Spinal cord (tissue), 10 donors: ENCODE results near the gene WLS. TPM values are rescaled to one million over a fixed set of nuclear protein-coding genes. Genes with fewer than 3 reads are reported as not detected.
A peak's percentile ranks its signal among the peaks of the same experiment; 100 is the strongest.

ENCODE experiments used
- DNase-seq, 6 donors: peaks; one replicate each; pipeline versions ENCODE4 v3.0.0 to v3.0.0-alpha.2; 2013 to 2015; ENCODE audit warnings: low spot score in 6 of 6, low read depth in 4 of 6
- H3K27ac ChIP-seq: one replicate; pipeline ENCODE4 v1.5.1; 2013; ENCODE audit warnings: low read depth, low read length, control low read depth
- H3K27me3 ChIP-seq: one replicate; pipeline ENCODE4 v1.6.1; 2013; ENCODE audit warnings: low read length; ENCODE audit not compliant: control insufficient read depth, insufficient read depth
- H3K36me3 ChIP-seq: one replicate; pipeline ENCODE4 v1.6.1; 2013; ENCODE audit warnings: low read length; ENCODE audit not compliant: control insufficient read depth, insufficient read depth
- H3K4me1 ChIP-seq: one replicate; pipeline ENCODE4 v1.6.1; 2013; ENCODE audit warnings: low read length; ENCODE audit not compliant: control insufficient read depth, insufficient read depth
- H3K4me3 ChIP-seq: one replicate; pipeline ENCODE4 v1.5.1; 2013; ENCODE audit warnings: low read depth, low read length, control low read depth
- H3K9me3 ChIP-seq: one replicate; pipeline ENCODE4 v1.6.1; 2013; ENCODE audit warnings: low read length; ENCODE audit not compliant: control insufficient read depth, insufficient read depth
- WGBS: methylation state at CpG from one replicate; pipeline ENCODE4 v1.1.5; 2013; ENCODE audit warnings: missing lambda C conversion rate; ENCODE audit not compliant: insufficient coverage; 5-methylcytosine and 5-hydroxymethylcytosine counted together
- polyA plus RNA-seq, 2 donors: library from polyadenylated mRNA; unstranded; fragments of 120-200 nt; gene quantifications; one replicate each; pipeline ENCODE4 v1.2.1, GENCODE V29; 2013; ENCODE audit not compliant: insufficient read length in 2 of 2
- total RNA-seq, 2 donors: library from RNA; depleted of rRNA in 1 of 2; stranded (reverse); fragments of 120-200 nt in 1 of 2; fragments of >200 nt in 1 of 2; gene quantifications; one replicate each; pipeline versions ENCODE4 v1.2.3 to v1.2.4, GENCODE V29; 2013 to 2014
- donor health status: healthy.

The WLS gene
- total and polyA plus RNA-seq, 4 donors: 90.4 to 209 (median 124) TPM

- H3K4me1 ChIP-seq: no peaks in the 10 kb centered on the region
- WGBS: 90% methylated on average over 1 of the region's 2 CpGs
These were observed 40.6 kb downstream of the WLS start for GRCh38 chr1:68191717-68192116.

GRCh38 chr1:68188644-68189340 lies 43.5 kb downstream of the WLS start:
- no peak for DNase-seq
- WGBS: 78% methylated on average over 4 of the region's 4 CpGs
- Histone ChIP-seq H3K36me3 (peaks cover 3% of the 10 kb centered on the region), H3K27ac (no peak overlapping the region), H3K4me1 (no peaks in the 10 kb centered on the region), H3K4me3 (no peak overlapping the region), H3K9me3 (no peaks in the 10 kb centered on the region), H3K27me3 (no peaks in the 10 kb centered on the region)

More at GRCh38 chr1:68191717-68192116, 40.6 kb downstream of the WLS start:
- Histone ChIP-seq H3K4me3 (no peak overlapping the region), H3K9me3 (no peaks in the 10 kb centered on the region), H3K27me3 (no peaks in the 10 kb centered on the region), H3K27ac (no peak overlapping the region), H3K36me3 (peaks cover 3% of the 10 kb centered on the region)
- DNase-seq: no peak

- Histone ChIP-seq H3K27me3 (no peaks in the 10 kb centered on the region), H3K4me3 (no peak overlapping the region), H3K9me3 (no peaks in the 10 kb centered on the region), H3K4me1 (no peaks in the 10 kb centered on the region), H3K36me3 (peaks cover 3% of the 10 kb centered on the region), H3K27ac (no peak overlapping the region)
- no peak for DNase-seq
- no CpG with 5 or more reads among the region's 3 CpGs for WGBS
These were observed 44.2 kb downstream of the WLS start for GRCh38 chr1:68188060-68188538.

GRCh38 chr1:68185743-68186142 lies 46.6 kb downstream of the WLS start:
- WGBS: 0% methylated on average over 1 of the region's 2 CpGs
- H3K27ac ChIP-seq: no peak overlapping the region
- no peak overlapping the region for H3K4me3 ChIP-seq
- no peaks in the 10 kb centered on the region for H3K36me3 ChIP-seq
- no peaks in the 10 kb centered on the region for H3K4me1 ChIP-seq
- no peak for DNase-seq
- H3K9me3 ChIP-seq: no peaks in the 10 kb centered on the region
- H3K27me3 ChIP-seq: no peaks in the 10 kb centered on the region

GRCh38 chr1:68183895-68184294 lies 48.4 kb downstream of the WLS start:
- DNase-seq: no peak
- Histone ChIP-seq H3K36me3 (no peaks in the 10 kb centered on the region), H3K27me3 (no peaks in the 10 kb centered on the region), H3K27ac (no peak overlapping the region), H3K4me3 (no peak overlapping the region), H3K4me1 (no peaks in the 10 kb centered on the region), H3K9me3 (no peaks in the 10 kb centered on the region)
- no CpG with 5 or more reads among the region's 2 CpGs for WGBS

- Histone ChIP-seq H3K4me1 (peaks cover 1% of the 10 kb centered on the region), H3K27me3 (no peaks in the 10 kb centered on the region), H3K9me3 (no peaks in the 10 kb centered on the region), H3K27ac (no peak overlapping the region), H3K4me3 (no peak overlapping the region), H3K36me3 (no peaks in the 10 kb centered on the region)
- no CpG with 5 or more reads among the region's 1 CpG for WGBS
- DNase-seq: no peak
These were observed 51.2 kb downstream of the WLS start for GRCh38 chr1:68181165-68181556.

GRCh38 chr1:68180441-68181164 lies 51.7 kb downstream of the WLS start:
- peaks cover 4% of the 10 kb centered on the region for H3K4me1 ChIP-seq
- H3K27ac ChIP-seq: no peak overlapping the region

GRCh38 chr1:68178821-68179490 lies 53.4 kb downstream of the WLS start:
- Histone ChIP-seq H3K36me3 (no peaks in the 10 kb centered on the region), H3K27ac (no peak overlapping the region), H3K4me3 (no peak overlapping the region), H3K9me3 (no peaks in the 10 kb centered on the region), H3K4me1 (peaks cover 8% of the 10 kb centered on the region), H3K27me3 (no peaks in the 10 kb centered on the region)
- DNase-seq: no peak
- WGBS: 100% methylated on average over 1 of the region's 4 CpGs

More at GRCh38 chr1:68180441-68181164, 51.7 kb downstream of the WLS start:
- no peaks in the 10 kb centered on the region for H3K9me3 ChIP-seq
- H3K36me3 ChIP-seq: no peaks in the 10 kb centered on the region
- no peak for DNase-seq
- no peaks in the 10 kb centered on the region for H3K27me3 ChIP-seq
- H3K4me3 ChIP-seq: no peak overlapping the region

GRCh38 chr1:68175621-68176398 lies 56.5 kb downstream of the WLS start:
- peak in 3 of 6 donors; percentile 22 to 71 (median 60) for DNase-seq
- H3K27ac ChIP-seq: peak overlapping the region; percentile 49
- H3K4me3 ChIP-seq: no peak overlapping the region
- H3K36me3 ChIP-seq: no peaks in the 10 kb centered on the region
- H3K4me1 ChIP-seq: peaks cover 10% of the 10 kb centered on the region
- WGBS: 28% methylated on average over 2 of the region's 8 CpGs
- H3K9me3 ChIP-seq: peaks cover 3% of the 10 kb centered on the region
- no peaks in the 10 kb centered on the region for H3K27me3 ChIP-seq
